K562 (cell line): ENCODE measurements around the gene FSCN2. TPM values are rescaled to one million over a fixed set of nuclear protein-coding genes. Genes with fewer than 3 reads are reported as not detected.

Experiments
- ATF1 ChIP-seq, 2 experiments: fragments of 450-650 bp in 1 of 2; IDR thresholded peaks; 2 replicates each; pipeline ENCODE4 v1.6.1; 2016; ENCODE audit warnings: missing compliant biosample characterization in 1 of 2, missing genetic modification characterization in 1 of 2
- E2F1 ChIP-seq: sonication (generic); formaldehyde crosslinking; IDR thresholded peaks from 2 replicates; pipeline ENCODE4 v1.8.1; 2023; ENCODE audit warnings: mild to moderate bottlenecking, missing genetic modification reagents, moderate library complexity
- FOXA3 ChIP-seq, 2 experiments: fragments of 450-650 bp in 1 of 2; sonication (generic) in 1 of 2; formaldehyde crosslinking; IDR thresholded peaks in 1 of 2; conservative IDR thresholded peaks in 1 of 2; 2 replicates each; pipeline versions ENCODE4 v1.4.0 to v1.8.0; 2020 to 2022; ENCODE audit warnings: mild to moderate bottlenecking in 2 of 2, missing genetic modification reagents in 1 of 2
- FOXK2 ChIP-seq, 2 experiments: fragments of 450-650 bp; IDR thresholded peaks in 1 of 2; conservative IDR thresholded peaks in 1 of 2; 2 replicates each; pipeline ENCODE4 v1.6.1; 2016; ENCODE audit warnings: low read depth in 2 of 2, mild to moderate bottlenecking in 1 of 2
- HMGXB4 ChIP-seq: sonication (generic); formaldehyde crosslinking; IDR thresholded peaks from 2 replicates; pipeline ENCODE4 v1.8.1; 2023; ENCODE audit warnings: mild to moderate bottlenecking, missing genetic modification reagents
- HNRNPL ChIP-seq: fragments of 200-400 bp; formaldehyde crosslinking; IDR thresholded peaks from 2 replicates; pipeline ENCODE4 v1.6.1; 2017; ENCODE audit warnings: low read depth, mild to moderate bottlenecking, low read length
- JUN ChIP-seq, 2 experiments: sonication (generic) in 1 of 2; formaldehyde crosslinking in 1 of 2; IDR thresholded peaks; 2 replicates each; pipeline versions ENCODE4 v1.6.1 to v1.8.0; 2012 to 2022; ENCODE audit warnings: borderline replicate concordance in 2 of 2, mild to moderate bottlenecking in 2 of 2, improper control_type of control experiment in 1 of 2, low read depth in 1 of 2, low read length in 1 of 2, missing genetic modification reagents in 1 of 2
- JUNB ChIP-seq: fragments of 450-650 bp; formaldehyde crosslinking; conservative IDR thresholded peaks from 2 replicates; pipeline ENCODE4 v1.4.0; 2020; ENCODE audit warnings: mild to moderate bottlenecking
- NRF1 ChIP-seq, 2 experiments: fragments of 450-650 bp; IDR thresholded peaks in 1 of 2; conservative IDR thresholded peaks in 1 of 2; 2 replicates each; pipeline ENCODE4 v1.6.1; 2014; ENCODE audit warnings: mild to moderate bottlenecking in 2 of 2
- TSC22D4 ChIP-seq: fragments of 450-650 bp; IDR thresholded peaks from 2 replicates; pipeline ENCODE4 v1.6.1; 2016; ENCODE audit warnings: missing genetic modification characterization, missing biosample characterization, control low read depth
- ZBTB7A ChIP-seq: IDR thresholded peaks from 2 replicates; pipeline ENCODE4 v1.6.1; 2011; ENCODE audit warnings: low read depth, mild to moderate bottlenecking, low read length, moderate library complexity, borderline replicate concordance; ENCODE audit not compliant: control insufficient read depth
- polyA plus RNA-seq, 8 experiments: library from polyadenylated mRNA; depleted of rRNA in 4 of 8; stranded (reverse) in 5 of 8; unstranded in 3 of 8; fragments of >200 nt; fragmentation: Nextera tagmentation in 2 of 8; fragmentation: Illumina TruSeq in 1 of 8; extraction: Ambion mirVana in 2 of 8; extraction: Trizol in 1 of 8; gene quantifications; 2 replicates each; pipeline versions ENCODE4 v1.2.1 to v1.2.3, GENCODE V29; 2011 to 2014; ENCODE audit warnings: inconsistent platforms in 1 of 8, missing spikeins in 1 of 8
- total RNA-seq, 7 experiments: library from RNA; depleted of rRNA in 6 of 7; stranded (reverse); fragments of >200 nt in 6 of 7; fragmentation: Illumina TruSeq in 2 of 7; extraction: Trizol in 2 of 7; gene quantifications; 2 replicates each; pipeline versions ENCODE4 v1.2.1 to v1.2.3, GENCODE V29; 2011 to 2021; ENCODE audit warnings: low replicate concordance in 1 of 7
- TF ChIP-seq, protein P1 (sequence below): sonication (generic); formaldehyde crosslinking; IDR thresholded peaks from 2 replicates; pipeline ENCODE4 v1.8.0; 2023; ENCODE audit warnings: missing genetic modification reagents, mild to moderate bottlenecking, borderline replicate concordance
- TF ChIP-seq, protein P2 (sequence below): conservative IDR thresholded peaks from 2 replicates; pipeline ENCODE4 v1.6.1; 2011; ENCODE audit warnings: low read depth, mild to moderate bottlenecking, low read length; ENCODE audit not compliant: control insufficient read depth

FSCN2 gene
- total and polyA plus RNA-seq, 9 of the 15 experiments (the other 6 are each of a cell fraction or from before 2014, with no cell fraction given): 0.08 TPM; not detected in 8

DNA sequence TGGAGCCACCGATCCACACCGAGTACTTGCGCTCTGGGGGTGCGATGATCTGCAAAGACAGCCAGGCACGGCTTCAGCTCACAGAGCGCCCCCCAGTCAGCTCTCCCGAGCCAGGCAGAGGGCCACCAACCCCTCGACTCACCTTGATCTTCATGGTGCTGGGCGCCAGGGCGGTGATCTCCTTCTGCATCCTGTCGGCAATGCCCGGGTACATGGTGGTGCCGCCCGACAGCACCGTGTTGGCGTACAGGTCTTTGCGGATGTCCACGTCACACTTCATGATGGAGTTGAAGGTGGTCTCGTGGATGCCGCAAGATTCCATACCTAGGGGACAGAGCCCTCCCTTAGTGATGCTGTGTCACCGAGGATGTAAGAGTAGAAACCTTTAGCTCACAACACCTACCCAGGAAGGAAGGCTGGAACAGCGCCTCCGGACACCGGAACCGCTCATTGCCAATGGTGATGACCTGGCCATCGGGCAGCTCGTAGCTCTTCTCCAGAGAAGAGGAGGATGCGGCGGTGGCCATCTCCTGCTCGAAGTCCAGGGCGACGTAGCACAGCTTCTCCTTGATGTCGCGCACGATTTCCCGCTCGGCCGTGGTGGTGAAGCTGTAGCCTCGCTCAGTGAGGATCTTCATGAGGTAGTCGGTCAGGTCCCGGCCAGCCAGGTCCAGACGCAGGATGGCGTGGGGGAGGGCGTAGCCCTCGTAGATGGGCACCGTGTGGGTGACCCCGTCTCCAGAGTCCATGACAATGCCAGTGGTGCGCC lies 17.2 kb upstream of the FSCN2 start (continued):
- TF ChIP-seq FOXA3 (CRISPR knock-in tag; conservative IDR thresholded peaks at IDR 0.05 in 1 of 2, IDR thresholded peaks at IDR 0.05 in 1 of 2): no peak
- TF ChIP-seq, protein P1, sequence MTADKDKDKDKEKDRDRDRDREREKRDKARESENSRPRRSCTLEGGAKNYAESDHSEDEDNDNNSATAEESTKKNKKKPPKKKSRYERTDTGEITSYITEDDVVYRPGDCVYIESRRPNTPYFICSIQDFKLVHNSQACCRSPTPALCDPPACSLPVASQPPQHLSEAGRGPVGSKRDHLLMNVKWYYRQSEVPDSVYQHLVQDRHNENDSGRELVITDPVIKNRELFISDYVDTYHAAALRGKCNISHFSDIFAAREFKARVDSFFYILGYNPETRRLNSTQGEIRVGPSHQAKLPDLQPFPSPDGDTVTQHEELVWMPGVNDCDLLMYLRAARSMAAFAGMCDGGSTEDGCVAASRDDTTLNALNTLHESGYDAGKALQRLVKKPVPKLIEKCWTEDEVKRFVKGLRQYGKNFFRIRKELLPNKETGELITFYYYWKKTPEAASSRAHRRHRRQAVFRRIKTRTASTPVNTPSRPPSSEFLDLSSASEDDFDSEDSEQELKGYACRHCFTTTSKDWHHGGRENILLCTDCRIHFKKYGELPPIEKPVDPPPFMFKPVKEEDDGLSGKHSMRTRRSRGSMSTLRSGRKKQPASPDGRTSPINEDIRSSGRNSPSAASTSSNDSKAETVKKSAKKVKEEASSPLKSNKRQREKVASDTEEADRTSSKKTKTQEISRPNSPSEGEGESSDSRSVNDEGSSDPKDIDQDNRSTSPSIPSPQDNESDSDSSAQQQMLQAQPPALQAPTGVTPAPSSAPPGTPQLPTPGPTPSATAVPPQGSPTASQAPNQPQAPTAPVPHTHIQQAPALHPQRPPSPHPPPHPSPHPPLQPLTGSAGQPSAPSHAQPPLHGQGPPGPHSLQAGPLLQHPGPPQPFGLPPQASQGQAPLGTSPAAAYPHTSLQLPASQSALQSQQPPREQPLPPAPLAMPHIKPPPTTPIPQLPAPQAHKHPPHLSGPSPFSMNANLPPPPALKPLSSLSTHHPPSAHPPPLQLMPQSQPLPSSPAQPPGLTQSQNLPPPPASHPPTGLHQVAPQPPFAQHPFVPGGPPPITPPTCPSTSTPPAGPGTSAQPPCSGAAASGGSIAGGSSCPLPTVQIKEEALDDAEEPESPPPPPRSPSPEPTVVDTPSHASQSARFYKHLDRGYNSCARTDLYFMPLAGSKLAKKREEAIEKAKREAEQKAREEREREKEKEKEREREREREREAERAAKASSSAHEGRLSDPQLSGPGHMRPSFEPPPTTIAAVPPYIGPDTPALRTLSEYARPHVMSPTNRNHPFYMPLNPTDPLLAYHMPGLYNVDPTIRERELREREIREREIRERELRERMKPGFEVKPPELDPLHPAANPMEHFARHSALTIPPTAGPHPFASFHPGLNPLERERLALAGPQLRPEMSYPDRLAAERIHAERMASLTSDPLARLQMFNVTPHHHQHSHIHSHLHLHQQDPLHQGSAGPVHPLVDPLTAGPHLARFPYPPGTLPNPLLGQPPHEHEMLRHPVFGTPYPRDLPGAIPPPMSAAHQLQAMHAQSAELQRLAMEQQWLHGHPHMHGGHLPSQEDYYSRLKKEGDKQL: no peak
- no peak for TF ChIP-seq TSC22D4 (tag)
- TF ChIP-seq JUNB: no peak
- no peak for TF ChIP-seq ZBTB7A
- TF ChIP-seq E2F1 (CRISPR knock-in tag): peak; percentile 36; the same call in 1 of the 2 replicates
- no peak for TF ChIP-seq ATF1 (CRISPR knock-in tag; IDR thresholded peaks at IDR 0.05)
- TF ChIP-seq ATF1 (tag; IDR thresholded peaks at IDR 0.05): 0 out of 2 replicates have a peak, but pooled peaks have one; percentile 9
- TF ChIP-seq NRF1 (conservative IDR thresholded peaks at IDR 0.05 in 1 of 2, IDR thresholded peaks at IDR 0.05 in 1 of 2): no peak
- TF ChIP-seq JUN (IDR thresholded peaks at IDR 0.05; ENCODE audit: borderline replicate concordance, low read depth, low read length): no peak
- 0 out of 2 replicates have a peak, but pooled peaks have one; percentile 60 for TF ChIP-seq JUN (CRISPR knock-in tag; IDR thresholded peaks at IDR 0.05; ENCODE audit: borderline replicate concordance)
- TF ChIP-seq, protein P2, sequence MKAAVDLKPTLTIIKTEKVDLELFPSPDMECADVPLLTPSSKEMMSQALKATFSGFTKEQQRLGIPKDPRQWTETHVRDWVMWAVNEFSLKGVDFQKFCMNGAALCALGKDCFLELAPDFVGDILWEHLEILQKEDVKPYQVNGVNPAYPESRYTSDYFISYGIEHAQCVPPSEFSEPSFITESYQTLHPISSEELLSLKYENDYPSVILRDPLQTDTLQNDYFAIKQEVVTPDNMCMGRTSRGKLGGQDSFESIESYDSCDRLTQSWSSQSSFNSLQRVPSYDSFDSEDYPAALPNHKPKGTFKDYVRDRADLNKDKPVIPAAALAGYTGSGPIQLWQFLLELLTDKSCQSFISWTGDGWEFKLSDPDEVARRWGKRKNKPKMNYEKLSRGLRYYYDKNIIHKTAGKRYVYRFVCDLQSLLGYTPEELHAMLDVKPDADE: no peak
- no peak for TF ChIP-seq FOXK2 (conservative IDR thresholded peaks at IDR 0.05 in 1 of 2, IDR thresholded peaks at IDR 0.05 in 1 of 2; ENCODE audit: low read depth in 2 of 2)
- no peak for TF ChIP-seq HMGXB4 (CRISPR knock-in tag)
- 0 out of 2 replicates have a peak, but pooled peaks have one; percentile 40 for TF ChIP-seq HNRNPL
